HepG2 (cell line): ENCODE measurements around the gene ZNF367. TPM values are rescaled to one million over a fixed set of nuclear protein-coding genes. Genes with fewer than 3 reads are reported as not detected.

Experiments
- ELF1 ChIP-seq: sonication (generic); formaldehyde crosslinking; IDR thresholded peaks from 2 replicates; pipeline ENCODE4 v1.4.0; 2020; ENCODE audit warnings: missing genetic modification reagents
- HOXA5 ChIP-seq: sonication (generic); formaldehyde crosslinking; IDR thresholded peaks from 2 replicates; pipeline ENCODE4 v1.4.0; 2020; ENCODE audit warnings: missing genetic modification reagents
- MTERF4 ChIP-seq: sonication (generic); formaldehyde crosslinking; IDR thresholded peaks from 2 replicates; pipeline ENCODE4 v1.8.0; 2023; ENCODE audit warnings: mild to moderate bottlenecking, missing genetic modification reagents
- NR3C1 ChIP-seq: sonication (generic); formaldehyde crosslinking; IDR thresholded peaks from 2 replicates; pipeline ENCODE4 v1.4.0; 2020; ENCODE audit warnings: missing genetic modification reagents
- PREB ChIP-seq: sonication (generic); formaldehyde crosslinking; IDR thresholded peaks from 2 replicates; pipeline ENCODE4 v1.4.0; 2020; ENCODE audit warnings: missing genetic modification reagents
- TBX2 ChIP-seq: sonication (generic); formaldehyde crosslinking; IDR thresholded peaks from 2 replicates; pipeline ENCODE4 v1.5.0; 2020; ENCODE audit warnings: missing genetic modification reagents, mild to moderate bottlenecking, borderline replicate concordance
- ZBTB7B ChIP-seq: sonication (generic); formaldehyde crosslinking; IDR thresholded peaks from 2 replicates; pipeline ENCODE4 v1.4.0; 2020; ENCODE audit warnings: missing genetic modification reagents
- ZHX1 ChIP-seq: sonication (generic); formaldehyde crosslinking; IDR thresholded peaks from 2 replicates; pipeline ENCODE4 v1.8.1; 2022; ENCODE audit warnings: low read depth, mild to moderate bottlenecking, missing genetic modification reagents
- ZNF724P ChIP-seq: sonication (generic); formaldehyde crosslinking; IDR thresholded peaks from 2 replicates; pipeline ENCODE4 v1.8.0; 2022; ENCODE audit warnings: missing genetic modification reagents, borderline replicate concordance
- ZNF75D ChIP-seq: sonication (generic); formaldehyde crosslinking; IDR thresholded peaks from 2 replicates; pipeline ENCODE4 v1.8.1; 2023; ENCODE audit warnings: missing genetic modification reagents, mild to moderate bottlenecking, borderline replicate concordance
- ZNF790 ChIP-seq: sonication (generic); formaldehyde crosslinking; IDR thresholded peaks from 2 replicates; pipeline ENCODE4 v1.8.0; 2022; ENCODE audit warnings: missing genetic modification reagents, mild to moderate bottlenecking, borderline replicate concordance
- polyA plus RNA-seq, 8 experiments: library from polyadenylated mRNA; depleted of rRNA in 3 of 8; stranded (reverse) in 7 of 8; unstranded in 1 of 8; fragments of >200 nt; fragmentation: Illumina TruSeq in 4 of 8; extraction: Trizol in 4 of 8; gene quantifications; 2 replicates each; pipeline versions ENCODE4 v1.2.1 to v1.2.3, GENCODE V29; 2011 to 2016; ENCODE audit warnings: low read depth in 4 of 8, missing spikeins in 1 of 8, mixed read lengths in 1 of 8; ENCODE audit not compliant: insufficient read depth in 1 of 8
- total RNA-seq, 5 experiments: library from RNA; depleted of rRNA; stranded (reverse); fragments of >200 nt; fragmentation: Illumina TruSeq; extraction: Trizol; gene quantifications; 2 replicates each; pipeline ENCODE4 v1.2.3, GENCODE V29; 2016; ENCODE audit warnings: low read depth in 1 of 5
- TF ChIP-seq, protein P1 (sequence below): IDR thresholded peaks from 2 replicates; pipeline ENCODE4 v1.4.0; 2020; ENCODE audit warnings: mild to moderate bottlenecking, missing genetic modification reagents
- TF ChIP-seq, protein P2 (sequence below): sonication (generic); formaldehyde crosslinking; conservative IDR thresholded peaks from 2 replicates; pipeline ENCODE4 v1.8.0; 2022; ENCODE audit warnings: low read depth, missing genetic modification reagents
- TF ChIP-seq, protein P3 (sequence below): sonication (generic); formaldehyde crosslinking; IDR thresholded peaks from 2 replicates; pipeline ENCODE4 v1.5.0; 2020; ENCODE audit warnings: mild to moderate bottlenecking, missing genetic modification reagents, moderate library complexity

The ZNF367 gene
- total and polyA plus RNA-seq, 2 of the 13 experiments (the other 11 are each of a cell fraction or from before 2014, with no cell fraction given): 2.9 to 7.7 TPM

- TF ChIP-seq, protein P1, sequence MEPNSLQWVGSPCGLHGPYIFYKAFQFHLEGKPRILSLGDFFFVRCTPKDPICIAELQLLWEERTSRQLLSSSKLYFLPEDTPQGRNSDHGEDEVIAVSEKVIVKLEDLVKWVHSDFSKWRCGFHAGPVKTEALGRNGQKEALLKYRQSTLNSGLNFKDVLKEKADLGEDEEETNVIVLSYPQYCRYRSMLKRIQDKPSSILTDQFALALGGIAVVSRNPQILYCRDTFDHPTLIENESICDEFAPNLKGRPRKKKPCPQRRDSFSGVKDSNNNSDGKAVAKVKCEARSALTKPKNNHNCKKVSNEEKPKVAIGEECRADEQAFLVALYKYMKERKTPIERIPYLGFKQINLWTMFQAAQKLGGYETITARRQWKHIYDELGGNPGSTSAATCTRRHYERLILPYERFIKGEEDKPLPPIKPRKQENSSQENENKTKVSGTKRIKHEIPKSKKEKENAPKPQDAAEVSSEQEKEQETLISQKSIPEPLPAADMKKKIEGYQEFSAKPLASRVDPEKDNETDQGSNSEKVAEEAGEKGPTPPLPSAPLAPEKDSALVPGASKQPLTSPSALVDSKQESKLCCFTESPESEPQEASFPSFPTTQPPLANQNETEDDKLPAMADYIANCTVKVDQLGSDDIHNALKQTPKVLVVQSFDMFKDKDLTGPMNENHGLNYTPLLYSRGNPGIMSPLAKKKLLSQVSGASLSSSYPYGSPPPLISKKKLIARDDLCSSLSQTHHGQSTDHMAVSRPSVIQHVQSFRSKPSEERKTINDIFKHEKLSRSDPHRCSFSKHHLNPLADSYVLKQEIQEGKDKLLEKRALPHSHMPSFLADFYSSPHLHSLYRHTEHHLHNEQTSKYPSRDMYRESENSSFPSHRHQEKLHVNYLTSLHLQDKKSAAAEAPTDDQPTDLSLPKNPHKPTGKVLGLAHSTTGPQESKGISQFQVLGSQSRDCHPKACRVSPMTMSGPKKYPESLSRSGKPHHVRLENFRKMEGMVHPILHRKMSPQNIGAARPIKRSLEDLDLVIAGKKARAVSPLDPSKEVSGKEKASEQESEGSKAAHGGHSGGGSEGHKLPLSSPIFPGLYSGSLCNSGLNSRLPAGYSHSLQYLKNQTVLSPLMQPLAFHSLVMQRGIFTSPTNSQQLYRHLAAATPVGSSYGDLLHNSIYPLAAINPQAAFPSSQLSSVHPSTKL (CRISPR knock-in tag): no peak
- TF ChIP-seq ZBTB7B (CRISPR knock-in tag): peak; percentile 23; the same call in 1 of the 2 replicates
- no peak for TF ChIP-seq PREB
- TF ChIP-seq ZNF75D (CRISPR knock-in tag): no peak
- TF ChIP-seq, protein P2, sequence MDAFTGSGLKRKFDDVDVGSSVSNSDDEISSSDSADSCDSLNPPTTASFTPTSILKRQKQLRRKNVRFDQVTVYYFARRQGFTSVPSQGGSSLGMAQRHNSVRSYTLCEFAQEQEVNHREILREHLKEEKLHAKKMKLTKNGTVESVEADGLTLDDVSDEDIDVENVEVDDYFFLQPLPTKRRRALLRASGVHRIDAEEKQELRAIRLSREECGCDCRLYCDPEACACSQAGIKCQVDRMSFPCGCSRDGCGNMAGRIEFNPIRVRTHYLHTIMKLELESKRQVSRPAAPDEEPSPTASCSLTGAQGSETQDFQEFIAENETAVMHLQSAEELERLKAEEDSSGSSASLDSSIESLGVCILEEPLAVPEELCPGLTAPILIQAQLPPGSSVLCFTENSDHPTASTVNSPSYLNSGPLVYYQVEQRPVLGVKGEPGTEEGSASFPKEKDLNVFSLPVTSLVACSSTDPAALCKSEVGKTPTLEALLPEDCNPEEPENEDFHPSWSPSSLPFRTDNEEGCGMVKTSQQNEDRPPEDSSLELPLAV (CRISPR knock-in tag): no peak
- TF ChIP-seq, protein P3, sequence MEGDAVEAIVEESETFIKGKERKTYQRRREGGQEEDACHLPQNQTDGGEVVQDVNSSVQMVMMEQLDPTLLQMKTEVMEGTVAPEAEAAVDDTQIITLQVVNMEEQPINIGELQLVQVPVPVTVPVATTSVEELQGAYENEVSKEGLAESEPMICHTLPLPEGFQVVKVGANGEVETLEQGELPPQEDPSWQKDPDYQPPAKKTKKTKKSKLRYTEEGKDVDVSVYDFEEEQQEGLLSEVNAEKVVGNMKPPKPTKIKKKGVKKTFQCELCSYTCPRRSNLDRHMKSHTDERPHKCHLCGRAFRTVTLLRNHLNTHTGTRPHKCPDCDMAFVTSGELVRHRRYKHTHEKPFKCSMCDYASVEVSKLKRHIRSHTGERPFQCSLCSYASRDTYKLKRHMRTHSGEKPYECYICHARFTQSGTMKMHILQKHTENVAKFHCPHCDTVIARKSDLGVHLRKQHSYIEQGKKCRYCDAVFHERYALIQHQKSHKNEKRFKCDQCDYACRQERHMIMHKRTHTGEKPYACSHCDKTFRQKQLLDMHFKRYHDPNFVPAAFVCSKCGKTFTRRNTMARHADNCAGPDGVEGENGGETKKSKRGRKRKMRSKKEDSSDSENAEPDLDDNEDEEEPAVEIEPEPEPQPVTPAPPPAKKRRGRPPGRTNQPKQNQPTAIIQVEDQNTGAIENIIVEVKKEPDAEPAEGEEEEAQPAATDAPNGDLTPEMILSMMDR (CRISPR knock-in tag): peak; percentile 40
- no peak for TF ChIP-seq NR3C1 (CRISPR knock-in tag)
- peak; percentile 75; the same call in 1 of the 2 replicates for TF ChIP-seq ZNF790 (CRISPR knock-in tag)
- TF ChIP-seq MTERF4 (CRISPR knock-in tag): 0 out of 2 replicates have a peak, but pooled peaks have one; percentile 49
- no peak for TF ChIP-seq ZNF724P (CRISPR knock-in tag)
- TF ChIP-seq TBX2 (CRISPR knock-in tag): 0 out of 2 replicates have a peak, but pooled peaks have one; percentile 7
- TF ChIP-seq ELF1: no peak
- TF ChIP-seq HOXA5 (CRISPR knock-in tag): no peak
- no peak for TF ChIP-seq ZHX1 (CRISPR knock-in tag)
These were observed 31.9 kb upstream of the ZNF367 start, which contains the start of gene HABP4 (continued) for GRCh38 chr9:96449845-96450612.
